IMR-90 (cell line): ENCODE data around the gene CYP19A1. TPM values are rescaled to one million over a fixed set of nuclear protein-coding genes. Genes with fewer than 3 reads are reported as not detected.

Source experiments
- ATAC-seq: fragments of 200-7000 bp; cut with Tn5 transposase; 2 replicates; pipeline ENCODE4 v1.9.1; 2020; ENCODE audit warnings: low read depth, mild to moderate bottlenecking, moderate library complexity
- BruUV-seq: library from RNA; stranded (reverse); fragments of 400-500 nt; replicated peaks from 2 replicates; lab custom pipeline; 2021; lab: Mats Ljungman, UMichigan
- CTCF ChIA-PET: fragments of 300-600 bp; formaldehyde crosslinking; extraction: SDS; loops from one replicate; lab custom pipeline; 2021; ENCODE audit warnings: antibody characterized with exemption; lab: Yijun Ruan, JAX
- POLR2A ChIA-PET: fragments of 300-600 bp; sonication (Branson Sonifier 250); formaldehyde crosslinking; loops from one replicate; lab custom pipeline; 2022; ENCODE audit warnings: antibody characterized with exemption; ENCODE audit not compliant: unreplicated experiment; lab: Charles Lee
- DNase-seq: peaks from one replicate; pipeline ENCODE4 v3.0.0; 2013
- H2AFZ ChIP-seq: replicated peaks from 2 replicates; pipeline ENCODE3; 2013; ENCODE audit warnings: low read length, mild to moderate bottlenecking; ENCODE audit not compliant: poor library complexity
- H2AK5ac ChIP-seq: 2 replicates; pipeline ENCODE4 v1.6.1; 2013; ENCODE audit warnings: low read depth, low read length, inconsistent platforms
- H2AK9ac ChIP-seq: replicated peaks from 2 replicates; pipeline ENCODE3; 2013; ENCODE audit warnings: mild to moderate bottlenecking, low read depth, low read length, moderate library complexity; ENCODE audit not compliant: poor library complexity
- H2BK120ac ChIP-seq: 2 replicates; pipeline ENCODE4 v1.6.1; 2013; ENCODE audit warnings: low read depth, low read length, inconsistent platforms
- H2BK15ac ChIP-seq: 3 replicates; pipeline ENCODE4 v1.6.1; 2013; ENCODE audit warnings: low read depth, low read length, inconsistent platforms
- H2BK20ac ChIP-seq: 2 replicates; pipeline ENCODE4 v1.6.1; 2013; ENCODE audit warnings: low read depth, mild to moderate bottlenecking, inconsistent platforms, low read length, moderate library complexity
- H2BK5ac ChIP-seq: 2 replicates; pipeline ENCODE4 v1.6.1; 2013; ENCODE audit warnings: mild to moderate bottlenecking, low read depth, low read length, inconsistent platforms; ENCODE audit not compliant: poor library complexity, severe bottlenecking
- H3K14ac ChIP-seq: replicated peaks from 2 replicates; pipeline ENCODE4 v1.6.1; 2013; ENCODE audit warnings: low read depth, low read length, inconsistent platforms
- H3K18ac ChIP-seq: 2 replicates; pipeline ENCODE4 v1.6.1; 2013; ENCODE audit warnings: low read depth, low read length, control low read depth
- H3K23ac ChIP-seq: 2 replicates; pipeline ENCODE4 v1.6.1; 2013; ENCODE audit warnings: low read depth, low read length, inconsistent platforms
- H3K27ac ChIP-seq: 2 replicates; pipeline ENCODE4 v1.5.1; 2013; ENCODE audit warnings: mild to moderate bottlenecking, control low read depth, low read length; ENCODE audit not compliant: insufficient read depth
- H3K27me3 ChIP-seq: 2 replicates; pipeline ENCODE4 v1.6.1; 2013; ENCODE audit warnings: low read length; ENCODE audit not compliant: control insufficient read depth, insufficient read depth
- H3K36me3 ChIP-seq: 2 replicates; pipeline ENCODE4 v1.6.1; 2013; ENCODE audit warnings: low read length, mixed read lengths; ENCODE audit not compliant: control insufficient read depth, insufficient read depth
- H3K4ac ChIP-seq: 2 replicates; pipeline ENCODE4 v1.6.1; 2013; ENCODE audit warnings: low read depth, low read length, inconsistent platforms
- H3K4me1 ChIP-seq: 2 replicates; pipeline ENCODE4 v1.6.1; 2013; ENCODE audit warnings: low read length, mixed read lengths; ENCODE audit not compliant: control insufficient read depth, insufficient read depth
- H3K4me2 ChIP-seq: 2 replicates; pipeline ENCODE4 v1.6.1; 2013; ENCODE audit warnings: low read depth, mild to moderate bottlenecking, control low read depth, low read length, moderate library complexity
- H3K4me3 ChIP-seq: 2 replicates; pipeline ENCODE4 v1.5.1; 2013; ENCODE audit warnings: low read depth, mild to moderate bottlenecking, control low read depth, low read length, moderate library complexity; ENCODE audit not compliant: insufficient read depth
- H3K56ac ChIP-seq: 2 replicates; pipeline ENCODE4 v1.6.1; 2013; ENCODE audit warnings: low read length, inconsistent platforms; ENCODE audit not compliant: insufficient read depth; ENCODE audit errors: extremely low read depth
- H3K79me1 ChIP-seq, 2 experiments: 2 replicates each; pipeline ENCODE4 v1.6.1; 2013; ENCODE audit warnings: low read length in 2 of 2, inconsistent platforms in 1 of 2, low read depth in 1 of 2
- H3K9ac ChIP-seq: 2 replicates; pipeline ENCODE4 v1.6.1; 2013; ENCODE audit warnings: low read depth, low read length, control low read depth
- H3K9me1 ChIP-seq: 2 replicates; pipeline ENCODE4 v1.6.1; 2013; ENCODE audit warnings: low read length, inconsistent platforms; ENCODE audit not compliant: insufficient read depth
- H3K9me3 ChIP-seq: 2 replicates; pipeline ENCODE4 v1.6.1; 2013; ENCODE audit warnings: low read length; ENCODE audit not compliant: control insufficient read depth, insufficient read depth
- H4K20me1 ChIP-seq: 2 replicates; pipeline ENCODE4 v1.6.1; 2013; ENCODE audit warnings: low read length, inconsistent platforms; ENCODE audit not compliant: insufficient read depth
- H4K5ac ChIP-seq: 2 replicates; pipeline ENCODE4 v1.6.1; 2013; ENCODE audit warnings: mild to moderate bottlenecking, low read depth, low read length, control low read depth
- H4K8ac ChIP-seq, 2 experiments: 2 replicates each; pipeline ENCODE4 v1.6.1; 2013; ENCODE audit warnings: low read depth in 2 of 2, low read length in 2 of 2, control low read depth in 1 of 2, inconsistent platforms in 1 of 2
- H4K91ac ChIP-seq: 2 replicates; pipeline ENCODE4 v1.6.1; 2013; ENCODE audit warnings: low read depth, low read length, inconsistent platforms; ENCODE audit not compliant: insufficient read depth
- CHD1 ChIP-seq: IDR thresholded peaks from 2 replicates; pipeline ENCODE4 v1.6.1; 2012; ENCODE audit warnings: low read depth, low read length, improper control_type of control experiment
- CTCF ChIP-seq: conservative IDR thresholded peaks from 2 replicates; pipeline ENCODE4 v1.5.1; 2012; ENCODE audit warnings: mild to moderate bottlenecking, low read depth, low read length, improper control_type of control experiment
- ELK1 ChIP-seq: fragments of 150-350 bp; IDR thresholded peaks from 2 replicates; pipeline ENCODE4 v1.6.1; 2016; ENCODE audit warnings: low read depth, mild to moderate bottlenecking, low read length, moderate library complexity, borderline replicate concordance
- MAZ ChIP-seq: IDR thresholded peaks from 2 replicates; pipeline ENCODE4 v1.6.1; 2012; ENCODE audit warnings: low read depth, mild to moderate bottlenecking, low read length, improper control_type of control experiment, moderate library complexity, borderline replicate concordance
- MXI1 ChIP-seq: IDR thresholded peaks from 2 replicates; pipeline ENCODE4 v1.6.1; 2012; ENCODE audit warnings: low read depth, mild to moderate bottlenecking, low read length, moderate library complexity, borderline replicate concordance
- NFE2L2 ChIP-seq: fragments of 150-350 bp; IDR thresholded peaks from 2 replicates; pipeline ENCODE4 v1.6.1; 2016; ENCODE audit warnings: low read depth, mild to moderate bottlenecking, low read length
- SMC3 ChIP-seq: fragments of 150-350 bp; IDR thresholded peaks from 2 replicates; pipeline ENCODE4 v1.6.1; 2016; ENCODE audit warnings: low read depth, mild to moderate bottlenecking, antibody characterized with exemption, low read length, moderate library complexity
- WGBS, 2 experiments: methylation state at CpG; one replicate each; pipeline versions ENCODE4 v1.1.5 to v1.1.7; 2013; ENCODE audit warnings: missing lambda C conversion rate in 2 of 2; ENCODE audit not compliant: insufficient read length in 1 of 2; ENCODE audit errors: extremely low coverage in 2 of 2; 5-methylcytosine and 5-hydroxymethylcytosine counted together
- dilution Hi-C: fragments of 300-500 bp; cut with HindIII; formaldehyde crosslinking; loops from one replicate; pipeline ENCODE4 v1.14.3; 2018; ENCODE audit warnings: low sequenced_read_pairs; ENCODE audit not compliant: unreplicated experiment
- in situ Hi-C: fragments of 300-500 bp; cut with MboI; formaldehyde crosslinking; loops from 3 replicates; pipeline ENCODE4 v1.14.3; 2019; ENCODE audit warnings: low sequenced_read_pairs, inconsistent platforms, mixed read lengths
- intact Hi-C: fragments of 100-400 bp; cut with micrococcal nuclease; formaldehyde crosslinking; loops from 2 replicates; pipeline ENCODE4 v1.10.0; 2022
- polyA plus RNA-seq, 3 experiments: library from polyadenylated mRNA; depleted of rRNA; stranded (reverse); fragments of >200 nt; gene quantifications; 2 replicates each; pipeline ENCODE4 v1.2.3, GENCODE V29; 2012; ENCODE audit warnings: low replicate concordance in 1 of 3
- total RNA-seq: library from RNA; depleted of rRNA; stranded (reverse); fragments of >200 nt; gene quantifications from 2 replicates; pipeline ENCODE4 v1.2.3, GENCODE V29; 2012
- TF ChIP-seq, protein P1 (sequence below): fragments of 150-350 bp; IDR thresholded peaks from 2 replicates; pipeline ENCODE4 v1.6.1; 2017; ENCODE audit warnings: mild to moderate bottlenecking, antibody characterized with exemption, low read length, low read depth

CYP19A1 gene
- total and polyA plus RNA-seq, 2 of the 4 experiments (the other 2 are of a cell fraction): not detected

GRCh38 chr15:51250217-51251011 lies 88.0 kb downstream of the CYP19A1 start:
- no peak overlapping the region for H3K14ac ChIP-seq
- no peak for DNase-seq
- no peak overlapping the region for H3K4me3 ChIP-seq
- peaks cover 44% of the 10 kb centered on the region for H3K27me3 ChIP-seq
- H3K56ac ChIP-seq: no peak overlapping the region
- peak overlapping the region; percentile 62 for H2AK9ac ChIP-seq
- no peak overlapping the region for H4K5ac ChIP-seq
- TF ChIP-seq, protein P1, sequence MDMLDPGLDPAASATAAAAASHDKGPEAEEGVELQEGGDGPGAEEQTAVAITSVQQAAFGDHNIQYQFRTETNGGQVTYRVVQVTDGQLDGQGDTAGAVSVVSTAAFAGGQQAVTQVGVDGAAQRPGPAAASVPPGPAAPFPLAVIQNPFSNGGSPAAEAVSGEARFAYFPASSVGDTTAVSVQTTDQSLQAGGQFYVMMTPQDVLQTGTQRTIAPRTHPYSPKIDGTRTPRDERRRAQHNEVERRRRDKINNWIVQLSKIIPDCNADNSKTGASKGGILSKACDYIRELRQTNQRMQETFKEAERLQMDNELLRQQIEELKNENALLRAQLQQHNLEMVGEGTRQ: no peak
- TF ChIP-seq NFE2L2: no peak
- no peak for TF ChIP-seq ELK1
- TF ChIP-seq MAZ: no peak
- TF ChIP-seq MXI1: no peak
- TF ChIP-seq SMC3: no peak
- no peak for TF ChIP-seq CHD1
- TF ChIP-seq CTCF: no peak
- no peak overlapping the region for H3K23ac ChIP-seq
- H2AK5ac ChIP-seq: no peak overlapping the region
- ChIA-PET POLR2A (no interaction called here), CTCF (no interaction called here)
- no peaks in the 10 kb centered on the region for H3K79me1 ChIP-seq
- H2AFZ ChIP-seq: no peak overlapping the region
- no peak overlapping the region for H2BK20ac ChIP-seq
- no peak overlapping the region for H4K91ac ChIP-seq
- no peak overlapping the region for H3K9ac ChIP-seq
- intact Hi-C loops: no loop called here
- no peaks in the 10 kb centered on the region for H3K9me3 ChIP-seq
- H3K18ac ChIP-seq: no peak overlapping the region
- no peak overlapping the region for H2BK15ac ChIP-seq
- H3K9me1 ChIP-seq: no peaks in the 10 kb centered on the region
- no TSS peak for BruUV-seq
- no peak overlapping the region for H3K27ac ChIP-seq
- H2BK5ac ChIP-seq: no peak overlapping the region
- no peak overlapping the region for H4K8ac ChIP-seq
- no peak overlapping the region for H2BK120ac ChIP-seq
- no peak for ATAC-seq
- H3K4me2 ChIP-seq: no peak overlapping the region
- dilution Hi-C loops: no loop called here
- no peak overlapping the region for H3K4ac ChIP-seq
- H3K36me3 ChIP-seq: no peaks in the 10 kb centered on the region
- no peaks in the 10 kb centered on the region for H3K4me1 ChIP-seq
- H4K20me1 ChIP-seq: no peaks in the 10 kb centered on the region
- WGBS, 2 experiments: 50% methylated on average over 1 of the region's 4 CpGs; no CpG with 5 or more reads in 1 of the 2 experiments
- in situ Hi-C loops: no loop called here
